Myometrial cell (primary cell): ENCODE measurements around the gene MLANA. TPM values are rescaled to one million over a fixed set of nuclear protein-coding genes. Genes with fewer than 3 reads are reported as not detected.

Experiments
- total RNA-seq: library from RNA; depleted of rRNA; stranded (reverse); fragments of >200 nt; gene quantifications from 2 replicates; pipeline ENCODE4 v1.2.3, GENCODE V29; 2015

Gene MLANA
- total RNA-seq, result not detected in 2 replicates

DNA sequence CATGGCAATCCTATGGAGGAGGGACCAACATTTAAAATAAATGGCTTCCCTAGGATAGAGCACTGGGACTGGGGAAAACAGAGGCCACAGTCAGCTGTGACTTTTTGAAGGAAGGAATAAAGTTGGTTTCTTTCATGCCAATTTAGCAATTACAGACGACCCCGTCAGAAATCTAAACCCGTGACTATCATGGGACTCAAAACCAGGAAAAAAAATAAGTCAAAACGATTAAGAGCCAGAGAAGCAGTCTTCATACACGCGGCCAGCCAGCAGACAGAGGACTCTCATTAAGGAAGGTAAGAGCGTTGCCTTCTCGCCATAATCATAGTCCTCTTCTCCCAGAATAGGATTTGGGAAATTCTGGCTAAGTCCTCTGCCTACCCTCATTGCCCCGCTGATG is at the start of gene MLANA:
Gene MLANA, plus strand, starts transcription at position 249 of the 400 bp plus-strand sequence. CDS start 1,586 bp downstream, outside the sequence.

Other genes with a start within 250 kb of the MLANA start
- gene ERMP1, start 57.8 kb upstream of the MLANA start, total RNA-seq, result 17.6 and 24.3 TPM in 2 replicates
- gene RANBP6, start 124.7 kb downstream of the MLANA start, total RNA-seq, result 19.0 and 29.4 TPM in 2 replicates